Measurements from ENCODE around the gene LYPD6. TPM values are rescaled to one million over a fixed set of nuclear protein-coding genes. Genes with fewer than 3 reads are reported as not detected.

Gene LYPD6
- total RNA-seq, 1 donor from 2014 or later: 16.4 TPM

GRCh38 chr2:149441255-149441654, 110.9 kb downstream of the LYPD6 start:
- no peak overlapping the region for H3K4me3 Mint-ChIP-seq
- H3K4me1 Mint-ChIP-seq (ENCODE audit: unreplicated experiment): peaks cover 38% of the 10 kb centered on the region
- no peaks in the 10 kb centered on the region for H3K9me3 Mint-ChIP-seq
- peaks cover 29% of the 10 kb centered on the region for H3K36me3 Mint-ChIP-seq
- H3K27ac Mint-ChIP-seq: no peak overlapping the region
- no peaks in the 10 kb centered on the region for H3K27me3 Mint-ChIP-seq
- no peak for DNase-seq (ENCODE audit: extremely low spot score, unreplicated experiment)
- TF ChIP-seq, protein P1, sequence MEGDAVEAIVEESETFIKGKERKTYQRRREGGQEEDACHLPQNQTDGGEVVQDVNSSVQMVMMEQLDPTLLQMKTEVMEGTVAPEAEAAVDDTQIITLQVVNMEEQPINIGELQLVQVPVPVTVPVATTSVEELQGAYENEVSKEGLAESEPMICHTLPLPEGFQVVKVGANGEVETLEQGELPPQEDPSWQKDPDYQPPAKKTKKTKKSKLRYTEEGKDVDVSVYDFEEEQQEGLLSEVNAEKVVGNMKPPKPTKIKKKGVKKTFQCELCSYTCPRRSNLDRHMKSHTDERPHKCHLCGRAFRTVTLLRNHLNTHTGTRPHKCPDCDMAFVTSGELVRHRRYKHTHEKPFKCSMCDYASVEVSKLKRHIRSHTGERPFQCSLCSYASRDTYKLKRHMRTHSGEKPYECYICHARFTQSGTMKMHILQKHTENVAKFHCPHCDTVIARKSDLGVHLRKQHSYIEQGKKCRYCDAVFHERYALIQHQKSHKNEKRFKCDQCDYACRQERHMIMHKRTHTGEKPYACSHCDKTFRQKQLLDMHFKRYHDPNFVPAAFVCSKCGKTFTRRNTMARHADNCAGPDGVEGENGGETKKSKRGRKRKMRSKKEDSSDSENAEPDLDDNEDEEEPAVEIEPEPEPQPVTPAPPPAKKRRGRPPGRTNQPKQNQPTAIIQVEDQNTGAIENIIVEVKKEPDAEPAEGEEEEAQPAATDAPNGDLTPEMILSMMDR (conservative IDR thresholded peaks at IDR 0.05): no peak

DNA sequence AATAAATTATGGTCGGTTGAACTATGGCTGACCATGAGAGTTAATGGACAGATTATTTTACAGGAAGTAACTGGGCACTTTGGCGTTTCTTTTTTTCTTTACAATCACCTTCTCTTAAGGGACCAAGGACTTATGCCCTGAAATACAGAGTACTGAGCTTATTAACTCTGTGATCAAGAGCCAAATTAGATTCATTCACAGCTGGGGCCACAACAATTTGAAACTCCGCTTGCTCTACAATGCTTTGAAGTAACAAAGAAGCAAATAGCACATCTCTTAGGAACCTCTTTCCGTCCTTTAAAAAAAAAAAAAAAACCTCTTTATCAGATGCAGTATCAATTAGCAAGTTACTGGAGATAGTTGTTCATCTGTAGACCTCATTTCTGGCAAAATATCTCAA, 112.0 kb downstream of the LYPD6 start:
- no peak for DNase-seq (ENCODE audit: extremely low spot score, unreplicated experiment)
- no peaks in the 10 kb centered on the region for H3K27me3 Mint-ChIP-seq
- H3K27ac Mint-ChIP-seq: no peak overlapping the region
- TF ChIP-seq, protein P1 (conservative IDR thresholded peaks at IDR 0.05): no peak
- peaks cover 29% of the 10 kb centered on the region for H3K36me3 Mint-ChIP-seq
- H3K4me1 Mint-ChIP-seq (ENCODE audit: unreplicated experiment): peaks cover 48% of the 10 kb centered on the region
- no peaks in the 10 kb centered on the region for H3K9me3 Mint-ChIP-seq
- no peak overlapping the region for H3K4me3 Mint-ChIP-seq

DNA sequence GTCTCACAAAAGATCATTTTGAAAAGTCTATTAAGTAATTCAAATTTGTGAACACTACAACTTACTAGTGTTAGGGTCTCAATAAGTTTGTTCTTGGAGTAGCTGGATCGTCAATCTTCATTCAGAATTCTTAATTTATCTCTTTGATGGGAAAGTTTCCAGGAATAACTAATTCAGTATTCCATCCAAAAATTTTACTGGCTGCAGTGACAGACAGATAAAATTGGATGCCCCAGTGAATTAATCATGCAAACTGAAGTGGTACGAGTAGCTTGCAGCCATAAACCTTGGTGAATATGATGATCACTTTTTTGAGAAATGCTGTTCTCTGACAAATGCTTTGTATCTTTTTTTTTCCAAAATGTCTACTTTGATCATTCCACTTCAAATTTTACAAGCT, 112.8 kb downstream of the LYPD6 start:
- Mint-ChIP-seq H3K4me1 (ENCODE audit: unreplicated experiment) (peaks cover 46% of the 10 kb centered on the region), H3K9me3 (no peaks in the 10 kb centered on the region), H3K27ac (no peak overlapping the region), H3K36me3 (peaks cover 25% of the 10 kb centered on the region), H3K27me3 (no peaks in the 10 kb centered on the region), H3K4me3 (no peak overlapping the region)
- no peak for DNase-seq (ENCODE audit: extremely low spot score, unreplicated experiment)
- TF ChIP-seq, protein P1 (conservative IDR thresholded peaks at IDR 0.05): no peak

- Mint-ChIP-seq H3K4me1 (ENCODE audit: unreplicated experiment) (peaks cover 46% of the 10 kb centered on the region), H3K27me3 (no peaks in the 10 kb centered on the region), H3K27ac (no peak overlapping the region), H3K4me3 (no peak overlapping the region), H3K36me3 (peaks cover 20% of the 10 kb centered on the region), H3K9me3 (peaks cover under 1% of the 10 kb centered on the region)
- TF ChIP-seq, protein P1 (conservative IDR thresholded peaks at IDR 0.05): no peak
- no peak for DNase-seq (ENCODE audit: extremely low spot score, unreplicated experiment)
Measured at GRCh38 chr2:149446748-149447147, 116.4 kb downstream of the LYPD6 start.

GRCh38 chr2:149448315-149448714, 117.9 kb downstream of the LYPD6 start:
- H3K27me3 Mint-ChIP-seq: no peaks in the 10 kb centered on the region
- H3K4me3 Mint-ChIP-seq: no peak overlapping the region
- H3K9me3 Mint-ChIP-seq: peaks cover 4% of the 10 kb centered on the region
- no peak for DNase-seq (ENCODE audit: extremely low spot score, unreplicated experiment)
- H3K36me3 Mint-ChIP-seq: peaks cover 23% of the 10 kb centered on the region
- peaks cover 37% of the 10 kb centered on the region for H3K4me1 Mint-ChIP-seq (ENCODE audit: unreplicated experiment)
- TF ChIP-seq, protein P1 (conservative IDR thresholded peaks at IDR 0.05): no peak
- H3K27ac Mint-ChIP-seq: no peak overlapping the region

GRCh38 chr2:149449017-149449416, 118.6 kb downstream of the LYPD6 start:
- Mint-ChIP-seq H3K4me1 (ENCODE audit: unreplicated experiment) (peaks cover 37% of the 10 kb centered on the region), H3K4me3 (no peak overlapping the region), H3K27me3 (no peaks in the 10 kb centered on the region), H3K36me3 (peaks cover 26% of the 10 kb centered on the region), H3K9me3 (peaks cover 4% of the 10 kb centered on the region), H3K27ac (no peak overlapping the region)
- TF ChIP-seq, protein P1 (conservative IDR thresholded peaks at IDR 0.05): no peak
- DNase-seq (ENCODE audit: extremely low spot score, unreplicated experiment): no peak

Data from type B pancreatic cell (in vitro differentiated cells).